Thymus (tissue), 14 donors: ENCODE results near the gene MMP7. TPM values are rescaled to one million over a fixed set of nuclear protein-coding genes. Genes with fewer than 3 reads are reported as not detected.

ENCODE experiments used
- DNase-seq, 9 donors: peaks; one replicate each; pipeline ENCODE4 v3.0.0-alpha.2; 2013; ENCODE audit warnings: low spot score in 9 of 9, low read depth in 6 of 9, missing footprints in 1 of 9
- H3K27ac ChIP-seq, 2 donors: one replicate each; pipeline ENCODE4 v1.5.1; 2013; ENCODE audit warnings: control low read depth in 1 of 2, low read depth in 1 of 2, low read length in 1 of 2, mild to moderate bottlenecking in 1 of 2, moderate library complexity in 1 of 2
- H3K27me3 ChIP-seq, 2 donors: one replicate each; pipeline ENCODE4 v1.5.1; 2013; ENCODE audit warnings: low read length in 1 of 2; ENCODE audit not compliant: control insufficient read depth in 2 of 2, insufficient read depth in 1 of 2
- H3K36me3 ChIP-seq, 2 donors: one replicate each; pipeline ENCODE4 v1.5.1; 2013; ENCODE audit warnings: low read length in 1 of 2, mild to moderate bottlenecking in 1 of 2, moderate library complexity in 1 of 2; ENCODE audit not compliant: control insufficient read depth in 2 of 2, insufficient read depth in 2 of 2
- H3K4me1 ChIP-seq, 2 donors: one replicate each; pipeline ENCODE4 v1.5.1; 2013; ENCODE audit warnings: low read length in 2 of 2; ENCODE audit not compliant: control insufficient read depth in 2 of 2, insufficient read depth in 2 of 2
- H3K4me3 ChIP-seq, 2 donors: one replicate each; pipeline ENCODE4 v1.5.1; 2013; ENCODE audit warnings: low read length in 2 of 2, control low read depth in 1 of 2, mild to moderate bottlenecking in 1 of 2
- H3K9me3 ChIP-seq, 2 donors: one replicate each; pipeline ENCODE4 v1.5.1; 2013; ENCODE audit warnings: low read length in 1 of 2, mild to moderate bottlenecking in 1 of 2; ENCODE audit not compliant: control insufficient read depth in 2 of 2, insufficient read depth in 1 of 2
- WGBS: extraction: QIAGEN DNeasy Blood & Tissue Kit; methylation state at CpG from one replicate; pipeline ENCODE4 v1.1.7; 2013; 5-methylcytosine and 5-hydroxymethylcytosine counted together
- long read RNA-seq, 10 donors: transcript quantifications; one replicate each; lab custom pipeline, GENCODE V29; 2026
- polyA plus RNA-seq: library from polyadenylated mRNA; stranded (reverse); fragments of 200-250 nt; gene quantifications from one replicate; pipeline ENCODE4 v1.2.3, GENCODE V29; 2013
- total RNA-seq: library from RNA; stranded (reverse); fragments of 120-200 nt; gene quantifications from one replicate; pipeline ENCODE4 v1.2.4, GENCODE V29; 2013
- donor health status: healthy.

Gene MMP7
- total RNA-seq = 3.3 TPM
- 35.2 TPM for polyA plus RNA-seq
- long read RNA-seq, donor 1 = 0 reads
- long read RNA-seq, donor 2 = 0 reads
- long read RNA-seq, donor 3, partial matches to known transcripts = 0 of 2 reads
- long read RNA-seq, donor 3, other reads (novel, unspliced or antisense) = 0 of 2 reads
- long read RNA-seq, donor 4 = 0 reads
- long read RNA-seq, donor 5, transcript MMP7-201 (6 exons, 1,125 nt) = major isoform, 6 of 6 reads
- long read RNA-seq, donor 5, partial matches to known transcripts = 0 of 6 reads
- long read RNA-seq, donor 5, other reads (novel, unspliced or antisense) = 0 of 6 reads
- long read RNA-seq, donor 6, partial matches to known transcripts = 0 of 2 reads
- long read RNA-seq, donor 6, other reads (novel, unspliced or antisense) = 0 of 2 reads
- long read RNA-seq, donor 7 = 0 reads
- long read RNA-seq, donor 8, partial matches to known transcripts = 0 of 1 reads
- long read RNA-seq, donor 8, other reads (novel, unspliced or antisense) = 0 of 1 reads
- long read RNA-seq, donor 9 = 0 reads
- long read RNA-seq, donor 10, partial matches to known transcripts = 0 of 1 reads
- long read RNA-seq, donor 10, other reads (novel, unspliced or antisense) = 0 of 1 reads

- Histone ChIP-seq H3K27ac (no peak within 1 kb of the TSS), H3K4me1 (no peaks in the 10 kb centered on the region), H3K9me3 (no peaks in the 10 kb centered on the region), H3K27me3 (no peaks in the 10 kb centered on the region), H3K36me3 (no peaks in the 10 kb centered on the region), H3K4me3 (no peak within 1 kb of the TSS)
- 32% methylated on average over 8 of the region's 8 CpGs for WGBS
- DNase-seq = no peak
Measured at GRCh38 chr11:102530558-102530957, at the start of gene MMP7. Gene MMP7 (minus strand): TSS chr11:102530747. CDS start chr11:102530700, 47 bp downstream.

- Histone ChIP-seq H3K36me3 (no peaks in the 10 kb centered on the region), H3K27me3 (no peaks in the 10 kb centered on the region), H3K9me3 (no peaks in the 10 kb centered on the region), H3K27ac (no peak overlapping the region), H3K4me3 (no peak overlapping the region), H3K4me1 (peaks cover 0 to 2% of the 10 kb centered on the region in 2 donors)
- DNase-seq = no peak
- WGBS = 73% methylated on average over 2 of the region's 2 CpGs
Measured at GRCh38 chr11:102577723-102578122, 47.2 kb upstream of the MMP7 start.

GRCh38 chr11:102577182-102577581, 46.6 kb upstream of the MMP7 start:
- Histone ChIP-seq H3K27ac (no peak overlapping the region), H3K9me3 (no peaks in the 10 kb centered on the region), H3K4me1 (peaks cover 0 to 2% of the 10 kb centered on the region in 2 donors), H3K4me3 (no peak overlapping the region), H3K36me3 (no peaks in the 10 kb centered on the region), H3K27me3 (no peaks in the 10 kb centered on the region)
- DNase-seq = peak in 4 of 9 donors; percentile 5 to 61 (median 16)

GRCh38 chr11:102576350-102576749, 45.8 kb upstream of the MMP7 start:
- 71% methylated on average over 3 of the region's 3 CpGs for WGBS
- Histone ChIP-seq H3K27me3 (no peaks in the 10 kb centered on the region), H3K36me3 (no peaks in the 10 kb centered on the region), H3K4me3 (no peak overlapping the region), H3K27ac (no peak overlapping the region), H3K9me3 (no peaks in the 10 kb centered on the region), H3K4me1 (peaks cover 0 to 2% of the 10 kb centered on the region in 2 donors)
- no peak for DNase-seq

GRCh38 chr11:102575012-102575411, 44.5 kb upstream of the MMP7 start:
- Histone ChIP-seq H3K27ac (no peak overlapping the region), H3K36me3 (no peaks in the 10 kb centered on the region), H3K9me3 (no peaks in the 10 kb centered on the region), H3K27me3 (no peaks in the 10 kb centered on the region), H3K4me1 (no peaks in the 10 kb centered on the region), H3K4me3 (no peak overlapping the region)
- no peak for DNase-seq
- WGBS = over 99% methylated on average over 2 of the region's 2 CpGs

- H3K27me3 ChIP-seq = no peaks in the 10 kb centered on the region
- no peak for DNase-seq
- no peaks in the 10 kb centered on the region for H3K4me1 ChIP-seq
- peaks cover 0 to 1% of the 10 kb centered on the region in 2 donors for H3K9me3 ChIP-seq
- no peak overlapping the region for H3K4me3 ChIP-seq
- WGBS = 91% methylated on average over 2 of the region's 2 CpGs
- no peaks in the 10 kb centered on the region for H3K36me3 ChIP-seq
- no peak overlapping the region for H3K27ac ChIP-seq
Measured at GRCh38 chr11:102573851-102574250, 43.3 kb upstream of the MMP7 start.

GRCh38 chr11:102572554-102573220, 42.1 kb upstream of the MMP7 start:
- Histone ChIP-seq H3K9me3 (peaks cover 0 to 7% of the 10 kb centered on the region in 2 donors), H3K36me3 (no peaks in the 10 kb centered on the region), H3K27ac (no peak overlapping the region), H3K27me3 (no peaks in the 10 kb centered on the region), H3K4me1 (no peaks in the 10 kb centered on the region), H3K4me3 (no peak overlapping the region)
- WGBS = 98% methylated on average over 2 of the region's 2 CpGs
- no peak for DNase-seq

GRCh38 chr11:102568851-102569250, 38.3 kb upstream of the MMP7 start:
- H3K4me1 ChIP-seq = no peaks in the 10 kb centered on the region
- H3K9me3 ChIP-seq = peaks cover 0 to 10% of the 10 kb centered on the region in 2 donors
- WGBS = 64% methylated on average over 3 of the region's 3 CpGs
- H3K27ac ChIP-seq = no peak overlapping the region
- no peak for DNase-seq
- H3K36me3 ChIP-seq = no peaks in the 10 kb centered on the region
- no peak overlapping the region for H3K4me3 ChIP-seq
- H3K27me3 ChIP-seq = no peaks in the 10 kb centered on the region

GRCh38 chr11:102566112-102566511, 35.6 kb upstream of the MMP7 start:
- H3K36me3 ChIP-seq = no peaks in the 10 kb centered on the region
- WGBS = 76% methylated on average over 1 of the region's 1 CpG
- no peaks in the 10 kb centered on the region for H3K27me3 ChIP-seq
- peaks cover 0 to 3% of the 10 kb centered on the region in 2 donors for H3K4me1 ChIP-seq
- no peak overlapping the region for H3K27ac ChIP-seq
- H3K9me3 ChIP-seq = peaks cover 0 to 10% of the 10 kb centered on the region in 2 donors
- DNase-seq = no peak
- H3K4me3 ChIP-seq = no peak overlapping the region
